BE2C (cell line): ENCODE results near the gene PLLP.

ENCODE experiments used
- DNase-seq: peaks from one replicate; pipeline ENCODE4 v3.0.0-alpha.2; 2020
- H3K27me3 ChIP-seq: fragments of 250-450 bp; sonication (Bioruptor Pico); 2 replicates; pipeline ENCODE4 v1.5.1; 2020; ENCODE audit warnings: mild to moderate bottlenecking
- H3K36me3 ChIP-seq: fragments of 250-450 bp; sonication (Bioruptor Pico); 2 replicates; pipeline ENCODE4 v1.5.1; 2020; ENCODE audit warnings: mild to moderate bottlenecking
- H3K4me1 ChIP-seq: fragments of 250-450 bp; sonication (Bioruptor Pico); 2 replicates; pipeline ENCODE4 v1.5.1; 2020
- H3K4me3 ChIP-seq: 2 replicates; pipeline ENCODE4 v1.5.1; 2011; ENCODE audit warnings: low read depth, low read length
- H3K9me3 ChIP-seq: fragments of 250-450 bp; sonication (Bioruptor Pico); 2 replicates; pipeline ENCODE4 v1.5.1; 2020
- TF ChIP-seq, protein P1 (sequence below): IDR thresholded peaks from 2 replicates; pipeline ENCODE4 v1.5.1; 2012; ENCODE audit warnings: mild to moderate bottlenecking, low read depth, low read length

The PLLP gene

DNA sequence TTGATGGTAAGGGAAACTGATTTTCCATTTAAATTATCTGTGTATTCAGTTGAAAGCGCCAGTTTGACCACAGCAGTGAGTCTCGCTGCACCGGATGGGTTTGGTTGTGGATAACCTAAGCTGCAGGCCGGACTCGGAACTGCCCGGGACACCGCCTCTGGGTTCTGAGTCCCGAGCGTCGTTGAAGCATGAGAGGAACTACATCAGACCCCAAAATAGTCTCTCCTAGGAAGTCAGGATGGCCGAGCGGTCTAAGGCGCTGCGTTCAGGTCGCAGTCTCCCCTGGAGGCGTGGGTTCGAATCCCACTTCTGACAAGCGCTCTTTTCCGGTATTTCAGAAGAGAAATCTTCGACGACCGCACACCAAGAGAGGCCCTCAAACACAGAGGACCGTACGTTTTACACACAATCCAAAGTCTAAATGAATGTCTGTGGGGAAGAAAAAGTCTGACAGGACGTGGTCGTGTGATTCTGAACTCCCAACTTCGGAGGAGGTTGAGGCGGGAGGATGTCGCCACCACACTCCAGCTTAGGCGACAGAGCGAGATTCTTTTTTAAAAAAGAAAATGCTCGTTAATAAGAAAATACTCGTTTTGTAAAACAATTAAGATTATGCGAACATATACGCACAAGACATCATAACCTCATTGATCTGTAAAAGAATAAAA lies 15.4 kb upstream of the PLLP start:
- Histone ChIP-seq H3K27me3 (no peaks in the 10 kb centered on the region), H3K9me3 (no peaks in the 10 kb centered on the region), H3K36me3 (no peaks in the 10 kb centered on the region), H3K4me1 (no peaks in the 10 kb centered on the region), H3K4me3 (peak overlapping the region; percentile 79)
- TF ChIP-seq, protein P1, sequence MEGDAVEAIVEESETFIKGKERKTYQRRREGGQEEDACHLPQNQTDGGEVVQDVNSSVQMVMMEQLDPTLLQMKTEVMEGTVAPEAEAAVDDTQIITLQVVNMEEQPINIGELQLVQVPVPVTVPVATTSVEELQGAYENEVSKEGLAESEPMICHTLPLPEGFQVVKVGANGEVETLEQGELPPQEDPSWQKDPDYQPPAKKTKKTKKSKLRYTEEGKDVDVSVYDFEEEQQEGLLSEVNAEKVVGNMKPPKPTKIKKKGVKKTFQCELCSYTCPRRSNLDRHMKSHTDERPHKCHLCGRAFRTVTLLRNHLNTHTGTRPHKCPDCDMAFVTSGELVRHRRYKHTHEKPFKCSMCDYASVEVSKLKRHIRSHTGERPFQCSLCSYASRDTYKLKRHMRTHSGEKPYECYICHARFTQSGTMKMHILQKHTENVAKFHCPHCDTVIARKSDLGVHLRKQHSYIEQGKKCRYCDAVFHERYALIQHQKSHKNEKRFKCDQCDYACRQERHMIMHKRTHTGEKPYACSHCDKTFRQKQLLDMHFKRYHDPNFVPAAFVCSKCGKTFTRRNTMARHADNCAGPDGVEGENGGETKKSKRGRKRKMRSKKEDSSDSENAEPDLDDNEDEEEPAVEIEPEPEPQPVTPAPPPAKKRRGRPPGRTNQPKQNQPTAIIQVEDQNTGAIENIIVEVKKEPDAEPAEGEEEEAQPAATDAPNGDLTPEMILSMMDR, result no peak; the same call in 1 of the 2 replicates
- DNase-seq, result peak; percentile 88

DNA sequence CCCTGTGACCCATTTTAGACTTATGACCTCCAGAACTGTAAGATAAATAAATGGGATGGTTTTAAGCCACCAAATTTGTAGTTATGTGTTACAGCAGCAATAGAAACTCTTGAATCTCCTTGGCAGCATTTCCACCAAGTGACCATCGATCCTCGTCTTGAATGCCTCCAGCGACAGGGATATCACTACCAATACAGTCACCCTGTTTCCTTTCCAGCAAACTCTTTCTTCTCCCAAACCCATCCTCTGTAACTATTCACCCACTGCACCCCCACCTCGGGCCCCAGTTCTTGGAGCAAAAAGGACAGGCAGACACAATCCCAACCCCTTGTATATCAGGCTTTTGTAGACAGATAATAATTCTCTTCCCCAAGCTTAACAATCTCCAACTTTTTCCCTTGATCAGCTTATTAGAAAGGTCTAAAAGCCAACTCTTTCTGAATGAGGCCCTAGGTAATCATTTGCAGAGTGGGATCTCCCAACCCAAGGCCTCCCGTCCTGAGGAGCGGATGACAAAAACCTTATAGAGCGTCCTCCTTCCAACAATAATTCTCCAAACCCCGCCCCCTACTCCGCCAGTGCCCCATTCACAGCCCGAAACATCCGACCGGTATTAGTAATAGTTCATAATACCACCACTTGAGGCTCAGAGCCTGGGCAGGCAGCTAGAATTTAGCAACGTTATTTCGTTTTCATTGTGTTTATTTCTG lies 14.7 kb upstream of the PLLP start:
- no peaks in the 10 kb centered on the region for H3K27me3 ChIP-seq
- no peaks in the 10 kb centered on the region for H3K9me3 ChIP-seq
- H3K4me3 ChIP-seq, result peak overlapping the region; percentile 79
- peak; percentile 78 for DNase-seq
- H3K36me3 ChIP-seq, result no peaks in the 10 kb centered on the region
- H3K4me1 ChIP-seq, result no peaks in the 10 kb centered on the region
- TF ChIP-seq, protein P1, result peak; percentile 25; the same call in 1 of the 2 replicates

DNA sequence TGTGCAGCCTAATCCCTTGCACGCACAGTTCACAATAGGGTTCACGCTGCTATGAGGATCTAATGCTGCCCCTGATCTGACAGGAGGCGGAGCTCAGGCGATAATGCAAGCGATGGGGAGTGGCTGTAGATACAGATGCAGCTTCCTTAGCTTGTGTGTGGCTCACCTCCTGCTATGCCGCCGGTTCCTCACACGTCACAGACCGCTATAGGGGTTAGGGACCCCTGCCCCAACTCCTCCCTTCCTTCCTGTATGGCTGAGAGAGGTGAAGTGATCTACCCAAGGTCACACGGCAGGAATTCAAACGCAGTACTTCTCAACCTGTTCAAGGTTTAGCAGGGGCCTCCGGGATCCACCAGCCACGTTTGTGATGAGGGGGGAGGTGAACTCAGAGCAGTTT lies 13.4 kb upstream of the PLLP start:
- TF ChIP-seq, protein P1, result no peak
- Histone ChIP-seq H3K36me3 (no peaks in the 10 kb centered on the region), H3K4me3 (no peak overlapping the region), H3K4me1 (no peaks in the 10 kb centered on the region), H3K27me3 (no peaks in the 10 kb centered on the region), H3K9me3 (no peaks in the 10 kb centered on the region)
- DNase-seq, result no peak

DNA sequence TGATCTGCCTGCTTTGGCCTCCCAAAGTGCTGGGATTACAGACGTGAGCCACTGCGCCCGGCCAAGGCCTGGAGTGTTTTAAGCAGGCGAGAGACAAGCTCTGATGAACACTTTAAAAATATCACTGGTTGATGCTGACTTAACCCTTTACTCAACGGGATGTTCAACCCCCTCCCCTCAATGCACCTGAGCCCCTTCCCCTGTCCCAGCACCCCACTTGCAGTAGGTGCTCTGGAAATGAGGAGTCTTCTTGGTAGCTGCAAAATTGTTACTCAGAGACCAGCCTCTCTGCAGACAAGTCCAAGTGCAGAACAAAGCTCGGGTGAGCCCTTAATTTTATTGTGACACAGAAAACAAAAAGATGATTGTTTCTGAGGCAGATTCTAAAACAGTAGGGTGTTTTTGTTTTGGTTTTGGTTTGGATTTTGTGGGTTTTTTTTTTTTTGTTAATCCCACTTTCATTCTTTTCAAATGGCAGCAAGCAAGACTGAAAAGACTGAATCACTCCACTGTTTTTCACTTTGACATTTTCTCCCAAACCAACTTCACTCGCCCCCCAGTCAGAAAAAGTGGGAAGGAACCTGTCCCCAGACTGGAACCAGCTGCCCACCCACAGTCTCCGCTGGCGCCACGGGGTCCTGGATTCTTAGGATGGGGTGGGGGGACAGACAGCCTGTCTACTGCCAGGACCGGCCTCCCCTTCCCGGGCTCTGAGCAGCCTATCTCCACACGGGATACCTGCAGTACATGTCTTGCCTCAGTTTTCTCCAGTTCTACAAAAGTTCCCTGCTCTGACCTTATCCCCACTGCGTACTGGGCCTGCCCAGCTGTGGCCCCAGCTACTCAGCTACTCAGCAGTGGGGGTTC lies 5.2 kb upstream of the PLLP start:
- no peaks in the 10 kb centered on the region for H3K9me3 ChIP-seq
- no peak for DNase-seq
- TF ChIP-seq, protein P1, result no peak
- no peak overlapping the region for H3K4me3 ChIP-seq
- H3K27me3 ChIP-seq, result peaks cover under 1% of the 10 kb centered on the region; the same call in 1 of the 2 replicates
- H3K36me3 ChIP-seq, result no peaks in the 10 kb centered on the region
- H3K4me1 ChIP-seq, result no peaks in the 10 kb centered on the region

DNA sequence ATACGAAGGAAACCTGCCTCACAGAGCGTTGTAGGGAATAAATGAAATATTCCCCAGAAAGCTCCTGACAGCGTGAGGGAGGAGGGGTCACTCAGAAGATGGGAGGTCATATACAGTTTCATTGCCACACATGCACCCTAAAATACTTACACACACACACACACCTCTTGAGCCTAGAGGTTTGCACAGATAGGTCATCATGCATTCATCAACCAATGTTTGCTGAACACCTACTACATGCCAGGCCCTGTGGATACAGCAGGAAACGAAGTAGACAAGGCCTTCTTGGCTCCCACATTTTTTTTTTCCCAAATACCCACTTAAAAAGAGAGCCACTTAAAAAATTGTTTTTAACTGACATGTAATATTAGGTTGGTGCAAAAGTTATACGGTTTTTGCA lies 907 bp upstream of the PLLP start:
- H3K36me3 ChIP-seq, result no peaks in the 10 kb centered on the region
- TF ChIP-seq, protein P1, result no peak
- peaks cover 6% of the 10 kb centered on the region; the same call in 1 of the 2 replicates for H3K27me3 ChIP-seq
- no peak overlapping the region for H3K4me3 ChIP-seq
- H3K4me1 ChIP-seq, result no peaks in the 10 kb centered on the region
- no peak for DNase-seq
- 0 out of 2 replicates have a peak, but pooled peaks cover 2% of the 10 kb centered on the region for H3K9me3 ChIP-seq
